ENCODE results near the gene CD79A.

DNA sequence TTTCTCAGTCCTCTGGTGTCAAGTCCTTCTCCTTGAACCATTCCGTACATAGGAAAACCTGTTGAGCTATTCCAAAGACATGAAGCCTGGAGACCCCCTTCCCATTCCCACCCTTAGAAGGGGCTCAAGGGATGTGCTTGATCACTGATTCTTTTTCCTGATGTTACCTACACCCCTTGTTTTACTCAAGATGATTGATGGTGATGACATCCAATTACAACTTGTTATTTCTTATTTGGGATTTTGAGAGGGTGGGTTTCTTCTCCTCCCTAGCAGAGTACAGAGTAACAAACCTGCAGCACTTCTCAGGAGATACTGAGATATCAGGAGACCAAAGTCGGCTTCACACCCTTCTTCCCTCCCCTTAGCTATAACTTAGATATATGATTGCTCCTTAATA lies 23.7 kb upstream of the CD79A start:
- TF ChIP-seq, protein P1, sequence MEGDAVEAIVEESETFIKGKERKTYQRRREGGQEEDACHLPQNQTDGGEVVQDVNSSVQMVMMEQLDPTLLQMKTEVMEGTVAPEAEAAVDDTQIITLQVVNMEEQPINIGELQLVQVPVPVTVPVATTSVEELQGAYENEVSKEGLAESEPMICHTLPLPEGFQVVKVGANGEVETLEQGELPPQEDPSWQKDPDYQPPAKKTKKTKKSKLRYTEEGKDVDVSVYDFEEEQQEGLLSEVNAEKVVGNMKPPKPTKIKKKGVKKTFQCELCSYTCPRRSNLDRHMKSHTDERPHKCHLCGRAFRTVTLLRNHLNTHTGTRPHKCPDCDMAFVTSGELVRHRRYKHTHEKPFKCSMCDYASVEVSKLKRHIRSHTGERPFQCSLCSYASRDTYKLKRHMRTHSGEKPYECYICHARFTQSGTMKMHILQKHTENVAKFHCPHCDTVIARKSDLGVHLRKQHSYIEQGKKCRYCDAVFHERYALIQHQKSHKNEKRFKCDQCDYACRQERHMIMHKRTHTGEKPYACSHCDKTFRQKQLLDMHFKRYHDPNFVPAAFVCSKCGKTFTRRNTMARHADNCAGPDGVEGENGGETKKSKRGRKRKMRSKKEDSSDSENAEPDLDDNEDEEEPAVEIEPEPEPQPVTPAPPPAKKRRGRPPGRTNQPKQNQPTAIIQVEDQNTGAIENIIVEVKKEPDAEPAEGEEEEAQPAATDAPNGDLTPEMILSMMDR (IDR thresholded peaks at IDR 0.05), result no peak
- no peak for TF ChIP-seq ZFX (IDR thresholded peaks at IDR 0.05; ENCODE audit: borderline replicate concordance)
